Liver (tissue), 9 donors: ENCODE results near the gene HCN2. TPM values are rescaled to one million over a fixed set of nuclear protein-coding genes. Genes with fewer than 3 reads are reported as not detected.

Source experiments
- DNase-seq: peaks from one replicate; pipeline ENCODE4 v3.0.0-alpha.2; 2017; ENCODE audit warnings: low spot score
- H3K27ac ChIP-seq, 2 donors: one replicate each; pipeline ENCODE4 v1.7.0; 2013; ENCODE audit warnings: inconsistent platforms in 2 of 2, low read length in 2 of 2, control low read depth in 1 of 2, low read depth in 1 of 2, mild to moderate bottlenecking in 1 of 2
- H3K27me3 ChIP-seq, 4 donors: one replicate each; pipeline versions ENCODE4 v1.6.1 to v1.7.0; 2013; ENCODE audit warnings: low read length in 3 of 4, inconsistent platforms in 1 of 4, mild to moderate bottlenecking in 1 of 4, moderate library complexity in 1 of 4; ENCODE audit not compliant: control insufficient read depth in 4 of 4, insufficient read depth in 4 of 4
- H3K36me3 ChIP-seq, 4 donors: one replicate each; pipeline versions ENCODE4 v1.6.1 to v1.7.0; 2013; ENCODE audit warnings: low read length in 3 of 4, mild to moderate bottlenecking in 3 of 4, low read depth in 1 of 4, moderate library complexity in 1 of 4; ENCODE audit not compliant: control insufficient read depth in 4 of 4, insufficient read depth in 3 of 4
- H3K4me1 ChIP-seq, 4 donors: one replicate each; pipeline versions ENCODE4 v1.6.1 to v1.7.0; 2013; ENCODE audit warnings: low read length in 3 of 4, mild to moderate bottlenecking in 3 of 4, moderate library complexity in 1 of 4; ENCODE audit not compliant: control insufficient read depth in 4 of 4, insufficient read depth in 4 of 4
- H3K4me3 ChIP-seq, 3 donors: one replicate each; pipeline versions ENCODE4 v1.6.1 to v1.7.0; 2013; ENCODE audit warnings: low read length in 3 of 3, control low read depth in 1 of 3, low read depth in 1 of 3, mild to moderate bottlenecking in 1 of 3
- H3K9ac ChIP-seq, 2 donors: one replicate each; pipeline ENCODE4 v1.7.0; 2013; ENCODE audit warnings: low read length in 2 of 2, mild to moderate bottlenecking in 2 of 2, moderate library complexity in 2 of 2, control low read depth in 1 of 2, low read depth in 1 of 2
- H3K9me3 ChIP-seq, 4 donors: one replicate each; pipeline versions ENCODE4 v1.6.1 to v1.7.0; 2013; ENCODE audit warnings: low read length in 3 of 4; ENCODE audit not compliant: control insufficient read depth in 4 of 4
- CTCF ChIP-seq: fragments of 150-350 bp; IDR thresholded peaks from 2 replicates; pipeline ENCODE4 v1.5.1; 2017; ENCODE audit warnings: improper control_type of control experiment, low read depth, low read length; ENCODE audit not compliant: missing input control
- EGR1 ChIP-seq, 2 donors: IDR thresholded peaks; 2 replicates each; pipeline ENCODE4 v1.6.1; 2016 to 2018; ENCODE audit warnings: antibody characterized with exemption in 2 of 2, low read depth in 2 of 2
- FOXA2 ChIP-seq: IDR thresholded peaks from 2 replicates; pipeline ENCODE4 v1.6.1; 2016; ENCODE audit warnings: antibody characterized with exemption
- GABPA ChIP-seq, 2 donors: IDR thresholded peaks in 1 of 2; conservative IDR thresholded peaks in 1 of 2; 2 replicates each; pipeline ENCODE4 v1.6.1; 2016; ENCODE audit warnings: antibody characterized with exemption in 2 of 2, mild to moderate bottlenecking in 1 of 2, moderate library complexity in 1 of 2
- HNF4A ChIP-seq, 2 donors: conservative IDR thresholded peaks; 2 replicates each; pipeline ENCODE4 v1.6.1; 2016; ENCODE audit warnings: antibody characterized with exemption in 2 of 2, mild to moderate bottlenecking in 2 of 2
- HNF4G ChIP-seq: IDR thresholded peaks from 2 replicates; pipeline ENCODE4 v1.6.1; 2016; ENCODE audit warnings: antibody characterized with exemption
- RAD21 ChIP-seq, 2 donors: IDR thresholded peaks; 2 replicates each; pipeline ENCODE4 v1.6.1; 2016; ENCODE audit warnings: antibody characterized with exemption in 2 of 2, mild to moderate bottlenecking in 2 of 2
- REST ChIP-seq: IDR thresholded peaks from 2 replicates; pipeline ENCODE4 v1.6.1; 2016; ENCODE audit warnings: antibody characterized with exemption, mild to moderate bottlenecking
- RXRA ChIP-seq, 2 donors: IDR thresholded peaks; 2 replicates each; pipeline ENCODE4 v1.6.1; 2017 to 2018; ENCODE audit warnings: antibody characterized with exemption in 2 of 2, mild to moderate bottlenecking in 1 of 2
- SP1 ChIP-seq: IDR thresholded peaks from 2 replicates; pipeline ENCODE4 v1.6.1; 2018; ENCODE audit warnings: antibody characterized with exemption, mild to moderate bottlenecking
- TAF1 ChIP-seq: conservative IDR thresholded peaks from 2 replicates; pipeline ENCODE4 v1.6.1; 2016; ENCODE audit warnings: antibody characterized with exemption, mild to moderate bottlenecking
- YY1 ChIP-seq: IDR thresholded peaks from 2 replicates; pipeline ENCODE4 v1.6.1; 2016; ENCODE audit warnings: antibody characterized with exemption, mild to moderate bottlenecking
- ZBTB33 ChIP-seq: IDR thresholded peaks from 2 replicates; pipeline ENCODE4 v1.6.1; 2016; ENCODE audit warnings: antibody characterized with exemption
- WGBS: extraction: QIAGEN DNeasy Blood & Tissue Kit; methylation state at CpG from one replicate; pipeline ENCODE4 v1.1.7; 2013; 5-methylcytosine and 5-hydroxymethylcytosine counted together
- polyA plus RNA-seq, 2 donors: library from polyadenylated mRNA; stranded (reverse) in 1 of 2; unstranded in 1 of 2; fragments of 200-250 nt in 1 of 2; fragments of >200 nt in 1 of 2; fragmentation: Nextera tagmentation in 1 of 2; extraction: Ambion mirVana in 1 of 2; gene quantifications; one replicate each; pipeline versions ENCODE4 v1.2.1 to v1.2.3, GENCODE V29; 2013 to 2015
- total RNA-seq, 2 donors: library from RNA; depleted of rRNA; stranded (reverse); fragments of >200 nt; gene quantifications; one replicate each; pipeline ENCODE4 v1.2.3, GENCODE V29; 2014
- donor health status: healthy.
- donor health status: healthy.
- donor health status: healthy.
- donor health status: healthy.
- donor health status: healthy.

The HCN2 gene
- total and polyA plus RNA-seq, 4 donors = 0.05 to 0.17 (median 0.13) TPM; not detected in 1

GRCh38 chr19:574658-575526 is 14.8 kb upstream of the HCN2 start:
- TF ChIP-seq TAF1 (no peak), HNF4G (no peak), YY1 (no peak), RAD21 (IDR thresholded peaks at IDR 0.05) (peak in 1 of 2 donors; percentile 4), EGR1 (IDR thresholded peaks at IDR 0.05; ENCODE audit: low read depth in 2 of 2) (peak; percentile 81 to 91), FOXA2 (no peak), REST (peak; percentile 45), RXRA (IDR thresholded peaks at IDR 0.05) (peak; percentile 50 to 82), ZBTB33 (no peak), SP1 (peak; percentile 36), GABPA (IDR thresholded peaks at IDR 0.05 in 1 of 2, conservative IDR thresholded peaks at IDR 0.05 in 1 of 2) (no peak), CTCF (no peak), HNF4A (conservative IDR thresholded peaks at IDR 0.05) (peak; percentile 21 to 60)
- peak overlapping the region; percentile 37 to 42 (median 38) for H3K4me3 ChIP-seq
- H3K4me1 ChIP-seq = peaks cover 23 to 40% (median 34%) of the 10 kb centered on the region in 4 donors
- H3K9me3 ChIP-seq = no peaks in the 10 kb centered on the region
- DNase-seq = peak; percentile 85
- WGBS = 21% methylated on average over 32 of the region's 32 CpGs
- H3K36me3 ChIP-seq = peaks cover 0 to 6% (median 2%) of the 10 kb centered on the region in 4 donors
- peak overlapping the region in 1 of 2 donors; percentile 66 for H3K9ac ChIP-seq
- H3K27ac ChIP-seq = peak overlapping the region; percentile 84 to 87
- H3K27me3 ChIP-seq = no peaks in the 10 kb centered on the region
